Neural progenitor cell (in vitro differentiated cells): ENCODE data around the gene ANKRD66.

ENCODE experiments used
- EZH2phosphoT487 ChIP-seq: fragments of 200-600 bp; sonication (generic); IDR thresholded peaks from 2 replicates; pipeline ENCODE4 v1.6.1; 2017; ENCODE audit warnings: antibody characterized with exemption
- TF ChIP-seq, protein P1 (sequence below): fragments of 200-600 bp; sonication (generic); IDR thresholded peaks from 2 replicates; pipeline ENCODE4 v1.5.1; 2017; ENCODE audit warnings: antibody characterized with exemption, mild to moderate bottlenecking

DNA sequence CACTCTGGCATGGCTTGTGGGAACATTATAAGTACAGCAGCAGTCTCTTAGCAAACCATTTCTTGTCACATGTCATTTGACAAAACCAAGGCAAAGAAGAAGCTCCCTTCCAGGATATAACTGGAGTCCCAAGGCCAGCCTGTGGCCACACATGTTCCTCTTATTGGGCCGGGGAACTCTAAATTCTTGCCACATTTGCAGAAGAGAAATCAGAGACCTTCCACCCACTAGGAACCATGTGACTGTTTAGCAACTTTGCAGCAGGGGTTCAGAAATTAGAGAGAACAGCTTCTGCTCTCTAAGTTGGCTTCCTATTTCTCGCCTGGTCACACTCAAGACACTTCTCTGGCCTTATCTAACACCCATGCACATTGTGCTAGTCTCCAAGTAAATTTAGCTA, 26.0 kb downstream of the ANKRD66 start:
- TF ChIP-seq, protein P1, sequence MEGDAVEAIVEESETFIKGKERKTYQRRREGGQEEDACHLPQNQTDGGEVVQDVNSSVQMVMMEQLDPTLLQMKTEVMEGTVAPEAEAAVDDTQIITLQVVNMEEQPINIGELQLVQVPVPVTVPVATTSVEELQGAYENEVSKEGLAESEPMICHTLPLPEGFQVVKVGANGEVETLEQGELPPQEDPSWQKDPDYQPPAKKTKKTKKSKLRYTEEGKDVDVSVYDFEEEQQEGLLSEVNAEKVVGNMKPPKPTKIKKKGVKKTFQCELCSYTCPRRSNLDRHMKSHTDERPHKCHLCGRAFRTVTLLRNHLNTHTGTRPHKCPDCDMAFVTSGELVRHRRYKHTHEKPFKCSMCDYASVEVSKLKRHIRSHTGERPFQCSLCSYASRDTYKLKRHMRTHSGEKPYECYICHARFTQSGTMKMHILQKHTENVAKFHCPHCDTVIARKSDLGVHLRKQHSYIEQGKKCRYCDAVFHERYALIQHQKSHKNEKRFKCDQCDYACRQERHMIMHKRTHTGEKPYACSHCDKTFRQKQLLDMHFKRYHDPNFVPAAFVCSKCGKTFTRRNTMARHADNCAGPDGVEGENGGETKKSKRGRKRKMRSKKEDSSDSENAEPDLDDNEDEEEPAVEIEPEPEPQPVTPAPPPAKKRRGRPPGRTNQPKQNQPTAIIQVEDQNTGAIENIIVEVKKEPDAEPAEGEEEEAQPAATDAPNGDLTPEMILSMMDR: no peak
- TF ChIP-seq EZH2phosphoT487: no peak
